HepG2 (cell line): ENCODE measurements around the gene AOX1. TPM values are rescaled to one million over a fixed set of nuclear protein-coding genes. Genes with fewer than 3 reads are reported as not detected.

ENCODE experiments used
- ARID3A ChIP-seq: IDR thresholded peaks from 2 replicates; pipeline ENCODE4 v1.6.1; 2012; ENCODE audit warnings: low read depth, low read length, improper control_type of control experiment
- BRCA1 ChIP-seq: sonication (generic); formaldehyde crosslinking; IDR thresholded peaks from 2 replicates; pipeline ENCODE4 v1.4.0; 2020; ENCODE audit warnings: missing genetic modification reagents
- HOXD1 ChIP-seq: sonication (generic); formaldehyde crosslinking; IDR thresholded peaks from 2 replicates; pipeline ENCODE4 v1.5.0; 2020; ENCODE audit warnings: missing genetic modification reagents
- PCBP2 ChIP-seq: fragments of 200-400 bp; formaldehyde crosslinking; optimal IDR thresholded peaks from 2 replicates; pipeline ENCODE3; 2018; ENCODE audit warnings: low read length, low read depth; ENCODE audit not compliant: poor library complexity, severe bottlenecking
- PLSCR1 ChIP-seq: sonication (generic); formaldehyde crosslinking; IDR thresholded peaks from 2 replicates; pipeline ENCODE4 v1.5.0; 2020; ENCODE audit warnings: missing genetic modification reagents, mild to moderate bottlenecking, borderline replicate concordance
- PRPF4 ChIP-seq: fragments of 200-400 bp; formaldehyde crosslinking; IDR thresholded peaks from 2 replicates; pipeline ENCODE4 v1.6.1; 2016; ENCODE audit warnings: low read length, low read depth; ENCODE audit not compliant: poor library complexity, severe bottlenecking
- RXRA ChIP-seq: sonication (generic); formaldehyde crosslinking; IDR thresholded peaks from 2 replicates; pipeline ENCODE4 v1.5.1; 2020; ENCODE audit warnings: missing genetic modification reagents
- SETDB1 ChIP-seq: sonication (generic); formaldehyde crosslinking; IDR thresholded peaks from 2 replicates; pipeline ENCODE4 v1.5.1; 2020; ENCODE audit warnings: missing genetic modification reagents, mild to moderate bottlenecking, borderline replicate concordance
- SNRNP70 ChIP-seq: fragments of 200-400 bp; formaldehyde crosslinking; IDR thresholded peaks from 2 replicates; pipeline ENCODE4 v1.6.1; 2017; ENCODE audit warnings: mild to moderate bottlenecking, low read depth, low read length, moderate library complexity
- SRSF9 ChIP-seq: fragments of 200-400 bp; formaldehyde crosslinking; IDR thresholded peaks from 2 replicates; pipeline ENCODE4 v1.6.1; 2018; ENCODE audit warnings: borderline replicate concordance, mild to moderate bottlenecking, low read depth, low read length; ENCODE audit not compliant: insufficient read depth, poor library complexity, severe bottlenecking
- TBP ChIP-seq: sonication (generic); formaldehyde crosslinking; IDR thresholded peaks from 2 replicates; pipeline ENCODE4 v1.5.0; 2020; ENCODE audit warnings: missing genetic modification reagents
- TBX2 ChIP-seq: sonication (generic); formaldehyde crosslinking; IDR thresholded peaks from 2 replicates; pipeline ENCODE4 v1.5.0; 2020; ENCODE audit warnings: missing genetic modification reagents, mild to moderate bottlenecking, borderline replicate concordance
- U2AF1 ChIP-seq: fragments of 200-400 bp; formaldehyde crosslinking; optimal IDR thresholded peaks from 2 replicates; pipeline ENCODE3; 2017; ENCODE audit warnings: mild to moderate bottlenecking, low read depth, low read length
- ZFP41 ChIP-seq: sonication (generic); formaldehyde crosslinking; IDR thresholded peaks from 2 replicates; pipeline ENCODE4 v1.4.0; 2020; ENCODE audit warnings: mild to moderate bottlenecking, missing genetic modification reagents, borderline replicate concordance
- ZNF101 ChIP-seq: sonication (generic); formaldehyde crosslinking; IDR thresholded peaks from 2 replicates; pipeline ENCODE4 v1.4.0; 2020; ENCODE audit warnings: mild to moderate bottlenecking, low read depth, missing genetic modification reagents, borderline replicate concordance
- ZNF331 ChIP-seq: sonication (generic); formaldehyde crosslinking; IDR thresholded peaks from 2 replicates; pipeline ENCODE4 v1.4.0; 2020; ENCODE audit warnings: missing genetic modification reagents
- ZNF333 ChIP-seq: sonication (generic); formaldehyde crosslinking; IDR thresholded peaks from 2 replicates; pipeline ENCODE4 v1.4.0; 2020; ENCODE audit warnings: mild to moderate bottlenecking, missing genetic modification reagents, borderline replicate concordance
- ZNF367 ChIP-seq: sonication (generic); formaldehyde crosslinking; IDR thresholded peaks from 2 replicates; pipeline ENCODE4 v1.4.0; 2020; ENCODE audit warnings: missing genetic modification reagents, borderline replicate concordance
- ZNF451 ChIP-seq: sonication (generic); formaldehyde crosslinking; IDR thresholded peaks from 2 replicates; pipeline ENCODE4 v1.5.0; 2020; ENCODE audit warnings: mild to moderate bottlenecking, missing genetic modification reagents
- ZNF512 ChIP-seq: sonication (generic); formaldehyde crosslinking; IDR thresholded peaks from 2 replicates; pipeline ENCODE4 v1.4.0; 2020; ENCODE audit warnings: mild to moderate bottlenecking, missing genetic modification reagents
- ZNF781 ChIP-seq: sonication (generic); formaldehyde crosslinking; IDR thresholded peaks from 2 replicates; pipeline ENCODE4 v1.5.1; 2020; ENCODE audit warnings: borderline replicate concordance, mild to moderate bottlenecking, missing genetic modification reagents; ENCODE audit errors: not compliant biosample characterization
- ZNF784 ChIP-seq: sonication (generic); formaldehyde crosslinking; IDR thresholded peaks from 2 replicates; pipeline ENCODE4 v1.5.1; 2020; ENCODE audit warnings: missing genetic modification reagents, mild to moderate bottlenecking, borderline replicate concordance
- ZXDC ChIP-seq: sonication (generic); formaldehyde crosslinking; IDR thresholded peaks from 2 replicates; pipeline ENCODE4 v1.5.0; 2020; ENCODE audit warnings: mild to moderate bottlenecking, missing genetic modification reagents
- polyA plus RNA-seq, 8 experiments: library from polyadenylated mRNA; depleted of rRNA in 3 of 8; stranded (reverse) in 7 of 8; unstranded in 1 of 8; fragments of >200 nt; fragmentation: Illumina TruSeq in 4 of 8; extraction: Trizol in 4 of 8; gene quantifications; 2 replicates each; pipeline versions ENCODE4 v1.2.1 to v1.2.3, GENCODE V29; 2011 to 2016; ENCODE audit warnings: low read depth in 4 of 8, missing spikeins in 1 of 8, mixed read lengths in 1 of 8; ENCODE audit not compliant: insufficient read depth in 1 of 8
- total RNA-seq, 5 experiments: library from RNA; depleted of rRNA; stranded (reverse); fragments of >200 nt; fragmentation: Illumina TruSeq; extraction: Trizol; gene quantifications; 2 replicates each; pipeline ENCODE4 v1.2.3, GENCODE V29; 2016; ENCODE audit warnings: low read depth in 1 of 5

The AOX1 gene
- total and polyA plus RNA-seq, 2 of the 13 experiments (the other 11 are each of a cell fraction or from before 2014, with no cell fraction given), result 9.2 to 18.0 TPM

DNA sequence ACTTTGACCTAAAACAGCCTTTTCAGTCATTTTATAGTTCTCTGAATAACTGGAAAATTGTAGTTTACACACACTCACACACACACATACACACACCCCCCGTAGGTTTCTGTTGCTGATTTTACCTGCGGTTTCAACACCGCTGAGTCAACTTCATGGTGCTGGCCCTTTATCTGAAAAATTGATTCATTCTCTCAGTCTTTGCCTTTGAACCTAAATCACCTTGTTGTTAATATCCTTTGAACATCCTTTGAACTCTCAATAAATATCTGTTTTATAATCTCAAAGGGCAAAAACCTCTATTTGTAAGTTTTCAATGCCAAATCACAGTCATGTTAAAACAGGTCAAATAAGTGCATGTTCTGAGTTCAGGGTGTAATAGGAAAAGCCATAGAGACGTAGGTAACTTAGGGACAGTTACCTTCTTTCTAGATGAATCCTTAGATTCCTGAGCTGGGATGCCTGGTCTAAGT is 116.9 kb downstream of the AOX1 start (continued):
- TF ChIP-seq ZNF781 (CRISPR knock-in tag) (no peak), HOXD1 (CRISPR knock-in tag) (no peak), SRSF9 (no peak), SNRNP70 (no peak), ZNF331 (CRISPR knock-in tag) (no peak), PCBP2 (no peak), ZNF101 (no peak), RXRA (CRISPR knock-in tag) (peak; percentile 74; the same call in 1 of the 2 replicates), PRPF4 (no peak), ZNF451 (CRISPR knock-in tag) (no peak), TBP (no peak), ZXDC (CRISPR knock-in tag) (no peak), ZFP41 (CRISPR knock-in tag) (no peak), SETDB1 (CRISPR knock-in tag) (no peak), U2AF1 (no peak), BRCA1 (no peak), ZNF784 (no peak), ZNF512 (CRISPR knock-in tag) (no peak), PLSCR1 (CRISPR knock-in tag) (no peak), ZNF333 (CRISPR knock-in tag) (no peak), ARID3A (peak; percentile 95), ZNF367 (CRISPR knock-in tag) (no peak), TBX2 (CRISPR knock-in tag) (peak; percentile 87)
